Measurements from ENCODE around the gene THOC6.
"Not testable (repeated sequence)": the region's sequence is repeated elsewhere in the genome, so short reads cannot be mapped to it uniquely, and the experiment has no call there.

The THOC6 gene

GRCh38 chr16:3054965-3055733 is 31.3 kb downstream of the THOC6 start:
- no peak for DNase-seq (ENCODE audit: low read depth in 2 of 2)
- TF ChIP-seq, protein P1, sequence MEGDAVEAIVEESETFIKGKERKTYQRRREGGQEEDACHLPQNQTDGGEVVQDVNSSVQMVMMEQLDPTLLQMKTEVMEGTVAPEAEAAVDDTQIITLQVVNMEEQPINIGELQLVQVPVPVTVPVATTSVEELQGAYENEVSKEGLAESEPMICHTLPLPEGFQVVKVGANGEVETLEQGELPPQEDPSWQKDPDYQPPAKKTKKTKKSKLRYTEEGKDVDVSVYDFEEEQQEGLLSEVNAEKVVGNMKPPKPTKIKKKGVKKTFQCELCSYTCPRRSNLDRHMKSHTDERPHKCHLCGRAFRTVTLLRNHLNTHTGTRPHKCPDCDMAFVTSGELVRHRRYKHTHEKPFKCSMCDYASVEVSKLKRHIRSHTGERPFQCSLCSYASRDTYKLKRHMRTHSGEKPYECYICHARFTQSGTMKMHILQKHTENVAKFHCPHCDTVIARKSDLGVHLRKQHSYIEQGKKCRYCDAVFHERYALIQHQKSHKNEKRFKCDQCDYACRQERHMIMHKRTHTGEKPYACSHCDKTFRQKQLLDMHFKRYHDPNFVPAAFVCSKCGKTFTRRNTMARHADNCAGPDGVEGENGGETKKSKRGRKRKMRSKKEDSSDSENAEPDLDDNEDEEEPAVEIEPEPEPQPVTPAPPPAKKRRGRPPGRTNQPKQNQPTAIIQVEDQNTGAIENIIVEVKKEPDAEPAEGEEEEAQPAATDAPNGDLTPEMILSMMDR (IDR thresholded peaks at IDR 0.05; ENCODE audit: low read depth, low read length) = no peak
- no peak overlapping the region for H3K4me3 ChIP-seq (replicated peaks in 1 of 2; ENCODE audit: low read depth in 2 of 2, low read length in 2 of 2)

DNA sequence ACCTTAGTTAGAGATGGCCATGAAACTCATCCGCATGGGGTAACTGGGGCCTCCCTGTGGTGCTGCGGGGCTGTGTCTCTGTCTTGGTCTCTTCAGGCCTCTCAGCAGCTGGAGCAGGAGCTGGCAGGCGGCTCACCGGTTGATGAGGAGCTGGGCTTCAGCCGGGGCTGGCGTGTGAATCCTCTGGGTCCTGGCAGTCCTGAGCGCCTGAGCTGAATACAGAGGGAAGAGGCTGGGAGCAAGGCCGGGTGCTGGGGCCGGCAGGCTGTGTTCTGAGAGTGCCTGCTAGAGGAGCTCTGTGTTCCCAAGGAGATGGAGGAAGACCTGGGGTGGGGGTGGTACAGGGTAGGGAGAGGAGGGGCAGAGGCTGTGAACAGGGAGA is 31.9 kb downstream of the THOC6 start:
- not testable (repeated sequence) for DNase-seq (ENCODE audit: low read depth in 2 of 2); H3K4me3 ChIP-seq (replicated peaks in 1 of 2; ENCODE audit: low read depth in 2 of 2, low read length in 2 of 2)

GRCh38 chr16:3056336-3057180 is 32.7 kb downstream of the THOC6 start:
- no peak overlapping the region for H3K4me3 ChIP-seq (replicated peaks in 1 of 2; ENCODE audit: low read depth in 2 of 2, low read length in 2 of 2)
- TF ChIP-seq, protein P1 (IDR thresholded peaks at IDR 0.05; ENCODE audit: low read depth, low read length) = no peak
- DNase-seq (ENCODE audit: low read depth in 2 of 2) = no peak

GRCh38 chr16:3057181-3058138 is 33.6 kb downstream of the THOC6 start:
- no peak for DNase-seq (ENCODE audit: low read depth in 2 of 2)

GRCh38 chr16:3058139-3059030 is 34.5 kb downstream of the THOC6 start:
- peak overlapping the region; percentile 82 to 96 for H3K4me3 ChIP-seq (replicated peaks in 1 of 2; ENCODE audit: low read depth in 2 of 2, low read length in 2 of 2)
- peak; percentile 39 to 43 for DNase-seq (ENCODE audit: low read depth in 2 of 2)
- TF ChIP-seq, protein P1 (IDR thresholded peaks at IDR 0.05; ENCODE audit: low read depth, low read length) = no peak

More at GRCh38 chr16:3057181-3058138, 33.6 kb downstream of the THOC6 start:
- TF ChIP-seq, protein P1 (IDR thresholded peaks at IDR 0.05; ENCODE audit: low read depth, low read length) = no peak
- peak overlapping the region; percentile 8 to 82 for H3K4me3 ChIP-seq (replicated peaks in 1 of 2; ENCODE audit: low read depth in 2 of 2, low read length in 2 of 2)

- peak; percentile 84 to 92 for DNase-seq (ENCODE audit: low read depth in 2 of 2)
- H3K4me3 ChIP-seq (replicated peaks in 1 of 2; ENCODE audit: low read depth in 2 of 2, low read length in 2 of 2) = peak overlapping the region; percentile 82 to 96
- TF ChIP-seq, protein P1 (IDR thresholded peaks at IDR 0.05; ENCODE audit: low read depth, low read length) = peak; percentile 46
Measured at GRCh38 chr16:3059041-3059722, 35.3 kb downstream of the THOC6 start.
